ENCODE data around the gene HOXD4.

Gene HOXD4

GRCh38 chr2:176189681-176190641 lies 38.6 kb downstream of the HOXD4 start:
- H3K27ac Mint-ChIP-seq: no peak overlapping the region
- peak overlapping the region; percentile 82 to 86 for H3K4me3 Mint-ChIP-seq
- no peaks in the 10 kb centered on the region for H3K9me3 Mint-ChIP-seq

GRCh38 chr2:176192351-176192750 lies 41.0 kb downstream of the HOXD4 start:
- DNase-seq: no peak
- no peak overlapping the region for H3K4me3 Mint-ChIP-seq
- peaks cover 86% of the 10 kb centered on the region for H3K27me3 Mint-ChIP-seq
- H3K4me1 Mint-ChIP-seq: peaks cover 22% of the 10 kb centered on the region
- no peaks in the 10 kb centered on the region for H3K9me3 Mint-ChIP-seq
- no peak for ATAC-seq
- no peak overlapping the region for H3K27ac Mint-ChIP-seq

More at GRCh38 chr2:176189681-176190641, 38.6 kb downstream of the HOXD4 start:
- DNase-seq: no peak
- Mint-ChIP-seq H3K4me1 (peaks cover 28% of the 10 kb centered on the region), H3K27me3 (peaks cover 91% of the 10 kb centered on the region)
- peak; percentile 23 for ATAC-seq

- Mint-ChIP-seq H3K27ac (peak overlapping the region in 1 of 2 donors; percentile 42), H3K9me3 (no peaks in the 10 kb centered on the region), H3K4me3 (no peak overlapping the region), H3K4me1 (peaks cover 15% of the 10 kb centered on the region), H3K27me3 (peaks cover 86% of the 10 kb centered on the region)
- ATAC-seq: no peak
- no peak for DNase-seq
Observed at GRCh38 chr2:176193048-176193447, 41.7 kb downstream of the HOXD4 start.

GRCh38 chr2:176199902-176200301 lies 48.6 kb downstream of the HOXD4 start:
- Mint-ChIP-seq H3K4me1 (no peaks in the 10 kb centered on the region), H3K9me3 (no peaks in the 10 kb centered on the region), H3K27me3 (peaks cover 60% of the 10 kb centered on the region), H3K4me3 (no peak overlapping the region), H3K27ac (no peak overlapping the region)
- ATAC-seq (no peak), DNase-seq (no peak)

GRCh38 chr2:176200971-176201370 lies 49.6 kb downstream of the HOXD4 start:
- peak overlapping the region in 1 of 2 donors; percentile 67 for H3K27ac Mint-ChIP-seq
- H3K4me1 Mint-ChIP-seq: no peaks in the 10 kb centered on the region
- ATAC-seq: no peak
- no peaks in the 10 kb centered on the region for H3K9me3 Mint-ChIP-seq
- no peak for DNase-seq
- H3K27me3 Mint-ChIP-seq: peaks cover 50% of the 10 kb centered on the region
- H3K4me3 Mint-ChIP-seq: no peak overlapping the region

GRCh38 chr2:176202491-176202890 lies 51.1 kb downstream of the HOXD4 start:
- Mint-ChIP-seq H3K4me3 (no peak overlapping the region), H3K4me1 (no peaks in the 10 kb centered on the region), H3K27ac (no peak overlapping the region), H3K27me3 (peaks cover 40% of the 10 kb centered on the region), H3K9me3 (no peaks in the 10 kb centered on the region)
- DNase-seq: no peak
- ATAC-seq: no peak

All from stimulated activated naive CD8-positive, alpha-beta T cell treated with anti-CD3 and anti-CD28 coated beads, Interleukin-15, amount 100 ng/mL, for 72 hours (primary cell).